Activated CD4-positive, CD25-positive, alpha-beta regulatory T cell treated with anti-CD3 and anti-CD28 coated beads, Interleukin-2, amount 50 U/mL, for 24 hours (primary cell): ENCODE measurements around the gene CIDEC.
A peak's percentile ranks its signal among the peaks of the same experiment; 100 is the strongest.
"Not testable (repeated sequence)": the region's sequence is repeated elsewhere in the genome, so short reads cannot be mapped to it uniquely, and the experiment has no call there.

Source experiments
- ATAC-seq, 2 donors: fragments of 150-1000 bp; cut with Tn5 transposase; one replicate each; pipeline ENCODE4 v1.10.0; 2021; ENCODE audit warnings: mild to moderate bottlenecking in 1 of 2, moderate library complexity in 1 of 2

CIDEC gene

GRCh38 chr3:9900965-9901415, 20.9 kb upstream of the CIDEC start:
- not testable (repeated sequence) for ATAC-seq

GRCh38 chr3:9899289-9899791, 19.3 kb upstream of the CIDEC start:
- no peak for ATAC-seq

- ATAC-seq, result no peak
Measured at GRCh38 chr3:9898467-9899241, 18.6 kb upstream of the CIDEC start.

- ATAC-seq, result no peak
Measured at GRCh38 chr3:9897408-9898372, 17.6 kb upstream of the CIDEC start.

GRCh38 chr3:9896755-9897407, 16.8 kb upstream of the CIDEC start:
- ATAC-seq, result not testable (repeated sequence)

- not testable (repeated sequence) for ATAC-seq
Measured at GRCh38 chr3:9895715-9896114, 15.7 kb upstream of the CIDEC start.

- ATAC-seq, result no peak
Measured at GRCh38 chr3:9893739-9894138, 13.7 kb upstream of the CIDEC start.

GRCh38 chr3:9891072-9891622, 11.1 kb upstream of the CIDEC start:
- ATAC-seq, result no peak

GRCh38 chr3:9890249-9891071, 10.4 kb upstream of the CIDEC start, which contains the start of gene JAGN1:
TSS of gene JAGN1 (plus strand) at chr3:9890610. CDS start at chr3:9890723, 113 bp downstream.
- peak; percentile 81 to 82 for ATAC-seq

GRCh38 chr3:9889405-9889804, 9.4 kb upstream of the CIDEC start:
- no peak for ATAC-seq

GRCh38 chr3:9888540-9888939, 8.5 kb upstream of the CIDEC start:
- ATAC-seq, result no peak

- no peak for ATAC-seq
Measured at GRCh38 chr3:9887480-9887879, 7.4 kb upstream of the CIDEC start.

- no peak for ATAC-seq
Measured at GRCh38 chr3:9886328-9886727, 6.3 kb upstream of the CIDEC start.

GRCh38 chr3:9884555-9885165, 4.6 kb upstream of the CIDEC start:
- no peak for ATAC-seq

- no peak for ATAC-seq
Measured at GRCh38 chr3:9883706-9884554, 3.9 kb upstream of the CIDEC start.

- ATAC-seq, result no peak
Measured at GRCh38 chr3:9881441-9881840, 1.4 kb upstream of the CIDEC start.

GRCh38 chr3:9878700-9879099, 1.4 kb downstream of the CIDEC start:
- no peak for ATAC-seq

GRCh38 chr3:9876991-9877390, 3.1 kb downstream of the CIDEC start:
- no peak for ATAC-seq

GRCh38 chr3:9876255-9876654, 3.8 kb downstream of the CIDEC start:
- ATAC-seq, result not testable (repeated sequence)

- no peak for ATAC-seq
Measured at GRCh38 chr3:9875448-9875847, 4.6 kb downstream of the CIDEC start.
